ENCODE measurements around the gene KRTAP5-7.

KRTAP5-7 gene

GRCh38 chr11:71481101-71481960 lies 45.7 kb upstream of the KRTAP5-7 start:
- no peak overlapping the region for H4K8ac ChIP-seq (ENCODE audit: low read length)
- H3K9ac ChIP-seq (ENCODE audit: low read length), result no peak overlapping the region
- no peak overlapping the region for H2AK5ac ChIP-seq (ENCODE audit: low read length, severe bottlenecking)
- H2BK15ac ChIP-seq (ENCODE audit: low read depth, poor library complexity, severe bottlenecking), result no peak overlapping the region
- peaks cover 93 to 96% of the 10 kb centered on the region in 2 experiments for H3K36me3 ChIP-seq (ENCODE audit: control insufficient read depth in 1 of 2, insufficient read depth in 2 of 2, low read depth in 1 of 2, low read length in 2 of 2)
- no peak overlapping the region for H3K18ac ChIP-seq (ENCODE audit: low read depth in 1 of 2, low read length in 2 of 2)
- H3K9me3 ChIP-seq (ENCODE audit: control insufficient read depth, low read length), result no peaks in the 10 kb centered on the region
- no peak overlapping the region for H3K14ac ChIP-seq (ENCODE audit: low read length in 2 of 2)
- no peak overlapping the region for H3K4me2 ChIP-seq (ENCODE audit: low read length, poor library complexity, severe bottlenecking)
- DNase-seq, result no peak
- H3K23ac ChIP-seq (ENCODE audit: low read length in 2 of 2), result no peak overlapping the region
- no peaks in the 10 kb centered on the region for H3K79me1 ChIP-seq (replicated peaks; ENCODE audit: low read length, poor library complexity, severe bottlenecking)
- H3K4me1 ChIP-seq (ENCODE audit: control insufficient read depth, insufficient read depth, low read depth, low read length), result no peaks in the 10 kb centered on the region
- no peaks in the 10 kb centered on the region for H3K27me3 ChIP-seq (ENCODE audit: control insufficient read depth in 1 of 2, insufficient read depth in 1 of 2, low read length in 2 of 2)
- no peak overlapping the region for H4K91ac ChIP-seq (ENCODE audit: low read length)
- H3K27ac ChIP-seq (ENCODE audit: low read length, poor library complexity, severe bottlenecking), result no peak overlapping the region
- H2BK12ac ChIP-seq (ENCODE audit: low read length in 2 of 2), result no peak overlapping the region
- no peak overlapping the region for H2BK120ac ChIP-seq (ENCODE audit: low read depth, low read length)
- H3K4me3 ChIP-seq (ENCODE audit: insufficient read depth in 1 of 2, low read depth in 1 of 2, low read length in 2 of 2), result no peak overlapping the region
- H3K4ac ChIP-seq (ENCODE audit: low read depth in 1 of 2, low read length in 2 of 2), result no peak overlapping the region
- 94% methylated on average over 24 of the region's 24 CpGs for WGBS
- no peak overlapping the region for H2BK5ac ChIP-seq (ENCODE audit: low read depth, low read length, poor library complexity, severe bottlenecking)
- no peak overlapping the region for H2AFZ ChIP-seq (ENCODE audit: low read depth, low read length)

GRCh38 chr11:71482216-71482615 lies 44.9 kb upstream of the KRTAP5-7 start:
- Histone ChIP-seq H2AFZ (ENCODE audit: low read depth, low read length) (no peak overlapping the region), H2AK5ac (ENCODE audit: low read length, severe bottlenecking) (no peak overlapping the region), H3K4ac (ENCODE audit: low read depth in 1 of 2, low read length in 2 of 2) (no peak overlapping the region), H2BK5ac (ENCODE audit: low read depth, low read length, poor library complexity, severe bottlenecking) (no peak overlapping the region), H3K4me3 (ENCODE audit: insufficient read depth in 1 of 2, low read depth in 1 of 2, low read length in 2 of 2) (no peak overlapping the region), H3K23ac (ENCODE audit: low read length in 2 of 2) (no peak overlapping the region), H3K9ac (ENCODE audit: low read length) (no peak overlapping the region), H2BK15ac (ENCODE audit: low read depth, poor library complexity, severe bottlenecking) (no peak overlapping the region), H2BK120ac (ENCODE audit: low read depth, low read length) (no peak overlapping the region), H3K79me1 (replicated peaks; ENCODE audit: low read length, poor library complexity, severe bottlenecking) (no peaks in the 10 kb centered on the region), H3K4me2 (ENCODE audit: low read length, poor library complexity, severe bottlenecking) (no peak overlapping the region), H3K36me3 (ENCODE audit: control insufficient read depth in 1 of 2, insufficient read depth in 2 of 2, low read depth in 1 of 2, low read length in 2 of 2) (peaks cover 86 to 94% of the 10 kb centered on the region in 2 experiments), H3K27ac (ENCODE audit: low read length, poor library complexity, severe bottlenecking) (no peak overlapping the region), H3K27me3 (ENCODE audit: control insufficient read depth in 1 of 2, insufficient read depth in 1 of 2, low read length in 2 of 2) (no peaks in the 10 kb centered on the region), H3K14ac (ENCODE audit: low read length in 2 of 2) (no peak overlapping the region), H4K91ac (ENCODE audit: low read length) (no peak overlapping the region), H3K18ac (ENCODE audit: low read depth in 1 of 2, low read length in 2 of 2) (no peak overlapping the region), H3K9me3 (ENCODE audit: control insufficient read depth, low read length) (no peaks in the 10 kb centered on the region), H4K8ac (ENCODE audit: low read length) (no peak overlapping the region), H3K4me1 (ENCODE audit: control insufficient read depth, insufficient read depth, low read depth, low read length) (no peaks in the 10 kb centered on the region), H2BK12ac (ENCODE audit: low read length in 2 of 2) (no peak overlapping the region)
- DNase-seq, result no peak
- 97% methylated on average over 18 of the region's 18 CpGs for WGBS

GRCh38 chr11:71482746-71483364 lies 44.2 kb upstream of the KRTAP5-7 start:
- H3K4me2 ChIP-seq (ENCODE audit: low read length, poor library complexity, severe bottlenecking), result no peak overlapping the region
- H4K8ac ChIP-seq (ENCODE audit: low read length), result no peak overlapping the region
- no peak overlapping the region for H3K14ac ChIP-seq (ENCODE audit: low read length in 2 of 2)
- no peak overlapping the region for H2BK5ac ChIP-seq (ENCODE audit: low read depth, low read length, poor library complexity, severe bottlenecking)
- H2AFZ ChIP-seq (ENCODE audit: low read depth, low read length), result no peak overlapping the region
- no peaks in the 10 kb centered on the region for H3K27me3 ChIP-seq (ENCODE audit: control insufficient read depth in 1 of 2, insufficient read depth in 1 of 2, low read length in 2 of 2)
- H4K91ac ChIP-seq (ENCODE audit: low read length), result no peak overlapping the region
- no peak overlapping the region for H3K4ac ChIP-seq (ENCODE audit: low read depth in 1 of 2, low read length in 2 of 2)
- no peak for DNase-seq
- no peak overlapping the region for H3K27ac ChIP-seq (ENCODE audit: low read length, poor library complexity, severe bottlenecking)
- H3K79me1 ChIP-seq (replicated peaks; ENCODE audit: low read length, poor library complexity, severe bottlenecking), result no peaks in the 10 kb centered on the region
- H3K18ac ChIP-seq (ENCODE audit: low read depth in 1 of 2, low read length in 2 of 2), result no peak overlapping the region
- H3K4me3 ChIP-seq (ENCODE audit: insufficient read depth in 1 of 2, low read depth in 1 of 2, low read length in 2 of 2), result no peak overlapping the region
- WGBS, result 98% methylated on average over 13 of the region's 13 CpGs
- peaks cover 2% of the 10 kb centered on the region for H3K4me1 ChIP-seq (ENCODE audit: control insufficient read depth, insufficient read depth, low read depth, low read length)
- no peaks in the 10 kb centered on the region for H3K9me3 ChIP-seq (ENCODE audit: control insufficient read depth, low read length)
- H3K23ac ChIP-seq (ENCODE audit: low read length in 2 of 2), result no peak overlapping the region
- H3K36me3 ChIP-seq (ENCODE audit: control insufficient read depth in 1 of 2, insufficient read depth in 2 of 2, low read depth in 1 of 2, low read length in 2 of 2), result peaks cover 79 to 90% of the 10 kb centered on the region in 2 experiments
- no peak overlapping the region for H2BK120ac ChIP-seq (ENCODE audit: low read depth, low read length)
- H2BK15ac ChIP-seq (ENCODE audit: low read depth, poor library complexity, severe bottlenecking), result no peak overlapping the region
- H2BK12ac ChIP-seq (ENCODE audit: low read length in 2 of 2), result no peak overlapping the region
- no peak overlapping the region for H2AK5ac ChIP-seq (ENCODE audit: low read length, severe bottlenecking)
- no peak overlapping the region for H3K9ac ChIP-seq (ENCODE audit: low read length)

GRCh38 chr11:71483692-71484091 lies 43.4 kb upstream of the KRTAP5-7 start:
- peaks cover 4% of the 10 kb centered on the region for H3K4me1 ChIP-seq (ENCODE audit: control insufficient read depth, insufficient read depth, low read depth, low read length)
- H3K79me1 ChIP-seq (replicated peaks; ENCODE audit: low read length, poor library complexity, severe bottlenecking), result no peaks in the 10 kb centered on the region
- no peak overlapping the region for H3K4ac ChIP-seq (ENCODE audit: low read depth in 1 of 2, low read length in 2 of 2)
- H3K27me3 ChIP-seq (ENCODE audit: control insufficient read depth in 1 of 2, insufficient read depth in 1 of 2, low read length in 2 of 2), result no peaks in the 10 kb centered on the region
- no peak overlapping the region for H3K9ac ChIP-seq (ENCODE audit: low read length)
- H2BK15ac ChIP-seq (ENCODE audit: low read depth, poor library complexity, severe bottlenecking), result no peak overlapping the region
- no peak overlapping the region for H3K4me2 ChIP-seq (ENCODE audit: low read length, poor library complexity, severe bottlenecking)
- no peak for DNase-seq
- no peak overlapping the region for H4K8ac ChIP-seq (ENCODE audit: low read length)
- no peaks in the 10 kb centered on the region for H3K9me3 ChIP-seq (ENCODE audit: control insufficient read depth, low read length)
- no peak overlapping the region for H3K23ac ChIP-seq (ENCODE audit: low read length in 2 of 2)
- no peak overlapping the region for H2BK120ac ChIP-seq (ENCODE audit: low read depth, low read length)
- no peak overlapping the region for H2AFZ ChIP-seq (ENCODE audit: low read depth, low read length)
- H3K14ac ChIP-seq (ENCODE audit: low read length in 2 of 2), result no peak overlapping the region
- H2BK12ac ChIP-seq (ENCODE audit: low read length in 2 of 2), result no peak overlapping the region
- no peak overlapping the region for H3K18ac ChIP-seq (ENCODE audit: low read depth in 1 of 2, low read length in 2 of 2)
- H3K4me3 ChIP-seq (ENCODE audit: insufficient read depth in 1 of 2, low read depth in 1 of 2, low read length in 2 of 2), result no peak overlapping the region
- no peak overlapping the region for H2AK5ac ChIP-seq (ENCODE audit: low read length, severe bottlenecking)
- H3K27ac ChIP-seq (ENCODE audit: low read length, poor library complexity, severe bottlenecking), result no peak overlapping the region
- peaks cover 75 to 90% of the 10 kb centered on the region in 2 experiments for H3K36me3 ChIP-seq (ENCODE audit: control insufficient read depth in 1 of 2, insufficient read depth in 2 of 2, low read depth in 1 of 2, low read length in 2 of 2)
- 94% methylated on average over 6 of the region's 6 CpGs for WGBS
- no peak overlapping the region for H4K91ac ChIP-seq (ENCODE audit: low read length)
- no peak overlapping the region for H2BK5ac ChIP-seq (ENCODE audit: low read depth, low read length, poor library complexity, severe bottlenecking)
